BLaER1 (cell line): ENCODE measurements around the gene SLC2A13.
A peak's percentile ranks its signal among the peaks of the same experiment; 100 is the strongest.

Source experiments
- H3K27ac ChIP-seq: shearing (Covaris generic); formaldehyde crosslinking; 2 replicates; pipeline ENCODE4 v1.8.1; 2022
- H3K27me3 ChIP-seq: shearing (Covaris generic); formaldehyde crosslinking; 2 replicates; pipeline ENCODE4 v1.8.1; 2022
- H3K36me3 ChIP-seq: shearing (Covaris generic); formaldehyde crosslinking; 2 replicates; pipeline ENCODE4 v1.8.1; 2022
- H3K4me1 ChIP-seq: shearing (Covaris generic); formaldehyde crosslinking; 2 replicates; pipeline ENCODE4 v1.8.1; 2022
- H3K4me2 ChIP-seq: shearing (Covaris generic); formaldehyde crosslinking; 2 replicates; pipeline ENCODE4 v1.8.1; 2022
- H3K4me3 ChIP-seq: shearing (Covaris generic); formaldehyde crosslinking; 2 replicates; pipeline ENCODE4 v1.8.1; 2022
- H3K9ac ChIP-seq: shearing (Covaris generic); formaldehyde crosslinking; 2 replicates; pipeline ENCODE4 v1.8.1; 2022
- H3K9me3 ChIP-seq: shearing (Covaris generic); formaldehyde crosslinking; 2 replicates; pipeline ENCODE4 v1.8.1; 2022
- H4K20me1 ChIP-seq: shearing (Covaris generic); formaldehyde crosslinking; 2 replicates; pipeline ENCODE4 v1.8.1; 2022
- Cebpa-rat ChIP-seq: shearing (Covaris generic); IDR thresholded peaks from 2 replicates; pipeline ENCODE4 v1.8.1; 2022

Gene SLC2A13

DNA sequence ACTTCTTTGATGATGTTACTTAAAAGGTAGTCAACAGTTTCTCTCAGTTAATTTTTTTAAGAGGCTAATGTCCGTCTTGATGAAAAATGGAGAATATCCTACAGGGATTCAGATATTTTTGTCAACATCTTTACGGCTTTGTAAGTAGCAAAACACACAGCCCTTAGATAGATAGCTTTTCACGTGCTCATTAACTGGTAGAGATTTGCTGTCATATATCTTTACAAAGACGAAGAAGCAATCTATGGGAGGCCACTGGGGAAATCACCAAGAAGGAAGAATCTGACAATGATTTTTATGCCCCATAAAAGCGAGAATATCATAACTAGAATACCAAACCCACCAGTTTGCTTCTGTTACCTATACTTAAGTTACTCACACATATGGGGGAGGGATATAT lies 121.2 kb downstream of the SLC2A13 start:
- H3K9ac ChIP-seq, result no peak overlapping the region
- no peaks in the 10 kb centered on the region for H3K4me1 ChIP-seq
- H3K9me3 ChIP-seq, result no peaks in the 10 kb centered on the region
- no peaks in the 10 kb centered on the region for H3K27me3 ChIP-seq
- no peaks in the 10 kb centered on the region for H4K20me1 ChIP-seq
- H3K4me2 ChIP-seq, result no peak overlapping the region
- H3K4me3 ChIP-seq, result no peak overlapping the region
- no peak for TF ChIP-seq Cebpa-rat
- H3K36me3 ChIP-seq, result no peaks in the 10 kb centered on the region
- no peak overlapping the region for H3K27ac ChIP-seq

DNA sequence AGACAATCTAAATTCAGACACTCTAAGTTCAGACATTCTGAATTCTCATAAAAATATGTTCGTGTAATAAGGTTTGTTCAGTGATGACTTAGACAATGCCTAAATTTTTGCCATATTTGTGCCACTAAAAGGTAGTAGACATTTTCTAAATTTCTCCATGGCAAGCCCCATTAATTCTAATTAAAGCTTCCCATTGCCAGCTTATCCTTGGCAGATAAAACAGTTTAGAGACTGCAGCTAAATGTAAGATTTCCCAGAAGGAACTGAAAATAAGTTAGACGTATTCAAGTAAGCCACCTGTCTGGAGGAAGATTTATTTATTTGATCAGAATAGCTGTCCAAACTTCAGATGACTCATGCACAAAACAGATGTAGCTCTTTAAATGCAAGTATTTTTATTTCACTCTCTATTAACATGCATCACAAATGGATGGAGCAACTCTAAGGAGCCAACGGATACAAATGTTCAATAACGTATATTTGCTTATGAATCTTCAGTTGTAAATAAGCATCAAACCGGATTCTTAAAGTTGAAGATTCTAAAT lies 130.4 kb downstream of the SLC2A13 start:
- Histone ChIP-seq H3K9me3 (no peaks in the 10 kb centered on the region), H3K27ac (no peak overlapping the region), H3K4me3 (no peak overlapping the region), H3K4me2 (no peak overlapping the region), H3K4me1 (no peaks in the 10 kb centered on the region), H3K9ac (no peak overlapping the region), H3K27me3 (no peaks in the 10 kb centered on the region), H4K20me1 (no peaks in the 10 kb centered on the region), H3K36me3 (no peaks in the 10 kb centered on the region)
- TF ChIP-seq Cebpa-rat, result no peak

DNA sequence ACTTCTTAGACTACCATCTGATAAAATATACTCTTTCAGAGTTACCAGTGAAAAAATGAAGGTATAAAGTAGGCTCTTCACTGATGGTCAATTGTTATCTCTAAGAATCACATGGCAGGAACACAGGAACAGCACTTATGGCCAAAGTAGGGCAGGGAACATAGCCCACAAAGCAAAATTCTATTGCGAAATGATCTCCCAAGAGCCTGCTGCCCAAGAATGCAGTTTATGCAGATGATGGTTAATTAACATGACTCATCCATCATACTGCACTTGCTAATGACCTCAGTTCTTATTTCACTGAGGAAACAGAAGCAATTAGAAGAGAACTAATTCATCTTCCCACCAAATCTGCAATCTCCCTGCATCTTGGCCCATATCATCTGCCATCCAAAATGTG lies 133.8 kb downstream of the SLC2A13 start:
- no peaks in the 10 kb centered on the region for H3K4me1 ChIP-seq
- H3K27me3 ChIP-seq, result no peaks in the 10 kb centered on the region
- no peaks in the 10 kb centered on the region for H3K9me3 ChIP-seq
- no peak overlapping the region for H3K27ac ChIP-seq
- no peaks in the 10 kb centered on the region for H4K20me1 ChIP-seq
- no peak overlapping the region for H3K4me3 ChIP-seq
- no peaks in the 10 kb centered on the region for H3K36me3 ChIP-seq
- H3K4me2 ChIP-seq, result no peak overlapping the region
- H3K9ac ChIP-seq, result no peak overlapping the region
- TF ChIP-seq Cebpa-rat, result 0 out of 2 replicates have a peak, but pooled peaks have one; percentile 18

DNA sequence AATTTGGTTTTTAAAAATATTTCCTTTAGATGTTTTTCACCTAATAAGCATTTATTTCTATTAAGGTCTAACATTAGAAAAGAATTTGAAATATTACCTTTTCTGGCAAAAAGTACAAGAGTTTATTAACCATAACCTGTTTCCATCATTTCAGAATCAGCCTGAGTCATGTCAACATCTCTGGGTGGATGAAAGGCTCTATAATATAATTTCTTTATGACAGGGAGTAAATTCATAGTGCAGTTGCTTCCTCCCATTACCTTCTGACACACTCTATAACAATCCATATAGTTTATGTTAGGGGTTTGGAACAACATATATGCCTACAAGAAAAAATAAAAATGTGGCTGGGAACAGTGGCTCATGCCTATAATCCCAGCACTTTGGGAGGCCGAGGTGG lies 134.5 kb downstream of the SLC2A13 start:
- Histone ChIP-seq H3K27ac (no peak overlapping the region), H3K4me1 (no peaks in the 10 kb centered on the region), H3K9ac (no peak overlapping the region), H3K4me3 (no peak overlapping the region), H3K36me3 (no peaks in the 10 kb centered on the region), H4K20me1 (no peaks in the 10 kb centered on the region), H3K27me3 (no peaks in the 10 kb centered on the region), H3K9me3 (no peaks in the 10 kb centered on the region), H3K4me2 (no peak overlapping the region)
- TF ChIP-seq Cebpa-rat, result no peak

DNA sequence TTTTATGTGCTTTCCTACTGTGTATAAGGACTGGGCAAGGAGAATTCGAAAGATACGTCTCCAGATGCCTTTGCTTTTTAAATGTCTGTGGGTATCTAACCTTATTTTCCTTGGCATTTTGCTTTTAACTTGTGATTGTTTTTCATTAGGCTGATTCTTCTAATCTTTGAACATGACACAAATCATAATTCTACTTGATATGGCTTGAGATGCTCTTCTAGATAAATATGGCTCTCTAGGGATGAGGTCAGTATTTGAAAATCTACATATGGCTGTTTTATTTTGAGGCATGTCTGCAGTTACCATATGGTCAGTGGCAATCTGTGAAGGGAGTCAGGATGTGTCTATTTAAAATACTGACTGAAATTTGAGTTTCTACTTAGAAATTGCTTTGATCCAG lies 139.2 kb downstream of the SLC2A13 start:
- Histone ChIP-seq H3K4me3 (no peak overlapping the region), H3K9me3 (no peaks in the 10 kb centered on the region), H3K9ac (no peak overlapping the region), H4K20me1 (no peaks in the 10 kb centered on the region), H3K4me2 (no peak overlapping the region), H3K27ac (no peak overlapping the region), H3K36me3 (no peaks in the 10 kb centered on the region), H3K4me1 (no peaks in the 10 kb centered on the region), H3K27me3 (no peaks in the 10 kb centered on the region)
- TF ChIP-seq Cebpa-rat, result no peak

DNA sequence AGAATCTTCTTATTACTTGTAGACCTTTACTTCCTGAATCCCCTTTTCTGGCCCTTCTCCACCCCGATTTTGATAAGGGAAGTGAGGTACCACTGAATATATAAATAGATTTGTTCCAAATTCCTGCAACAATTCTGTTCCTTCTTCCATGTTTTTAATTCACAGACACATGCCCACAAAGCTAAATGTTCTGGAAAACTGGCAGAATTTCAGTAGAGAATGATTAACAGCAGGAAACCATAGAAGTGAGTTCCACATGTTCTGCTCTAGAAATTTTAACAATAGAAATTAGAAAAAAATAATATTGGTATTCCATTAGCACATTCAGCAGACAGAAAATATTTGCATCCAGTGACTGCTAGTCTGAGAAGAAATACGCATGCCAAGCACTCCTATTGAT lies 139.6 kb downstream of the SLC2A13 start:
- H3K4me2 ChIP-seq, result no peak overlapping the region
- no peaks in the 10 kb centered on the region for H3K27me3 ChIP-seq
- H3K9ac ChIP-seq, result no peak overlapping the region
- H3K4me1 ChIP-seq, result no peaks in the 10 kb centered on the region
- H3K36me3 ChIP-seq, result no peaks in the 10 kb centered on the region
- no peaks in the 10 kb centered on the region for H4K20me1 ChIP-seq
- H3K27ac ChIP-seq, result no peak overlapping the region
- H3K4me3 ChIP-seq, result no peak overlapping the region
- no peaks in the 10 kb centered on the region for H3K9me3 ChIP-seq
- TF ChIP-seq Cebpa-rat, result no peak

DNA sequence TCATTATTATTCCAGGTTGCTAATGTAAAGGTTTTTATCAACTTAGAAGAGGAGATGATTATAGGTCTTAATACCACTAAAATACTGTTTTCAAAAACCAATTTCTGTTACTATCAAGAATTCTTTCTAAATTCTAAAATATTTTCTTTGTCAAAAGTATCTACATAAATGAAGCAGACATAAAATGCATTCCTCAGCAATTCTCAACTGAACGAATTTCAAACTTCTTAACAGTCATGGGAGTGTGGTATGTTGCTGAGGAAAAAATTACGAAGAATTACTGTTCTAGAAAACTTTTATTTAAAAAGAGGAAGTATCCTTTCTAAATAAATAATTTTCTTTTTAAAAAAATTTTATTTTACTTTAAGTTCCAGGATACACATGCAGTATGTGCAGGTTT lies 146.4 kb downstream of the SLC2A13 start:
- no peaks in the 10 kb centered on the region for H3K9me3 ChIP-seq
- H3K36me3 ChIP-seq, result no peaks in the 10 kb centered on the region
- no peaks in the 10 kb centered on the region for H3K27me3 ChIP-seq
- TF ChIP-seq Cebpa-rat, result no peak
- no peaks in the 10 kb centered on the region for H4K20me1 ChIP-seq
- H3K4me3 ChIP-seq, result no peak overlapping the region
- H3K27ac ChIP-seq, result no peak overlapping the region
- no peak overlapping the region for H3K4me2 ChIP-seq
- no peaks in the 10 kb centered on the region for H3K4me1 ChIP-seq
- no peak overlapping the region for H3K9ac ChIP-seq

DNA sequence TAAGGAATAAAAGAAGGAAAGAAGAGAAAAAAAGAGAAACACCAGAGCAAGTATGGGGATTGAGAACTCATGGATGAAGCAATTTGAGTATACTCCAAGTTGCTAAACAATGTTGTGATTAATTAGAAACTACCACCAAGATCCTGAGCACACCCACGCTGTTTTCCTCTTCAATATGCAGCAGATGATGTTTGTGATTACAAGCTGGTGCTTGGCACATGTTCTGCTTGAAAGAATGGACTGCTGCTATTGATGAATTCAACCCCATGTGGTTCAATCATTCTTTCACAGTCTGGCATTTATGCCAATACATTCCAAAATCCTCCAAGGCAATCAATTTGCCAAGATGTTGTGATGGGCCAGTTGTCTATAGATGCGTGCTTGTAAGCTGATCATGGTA lies 146.8 kb downstream of the SLC2A13 start:
- Histone ChIP-seq H4K20me1 (no peaks in the 10 kb centered on the region), H3K4me1 (no peaks in the 10 kb centered on the region), H3K36me3 (no peaks in the 10 kb centered on the region), H3K9ac (no peak overlapping the region), H3K9me3 (no peaks in the 10 kb centered on the region), H3K4me3 (no peak overlapping the region), H3K27ac (no peak overlapping the region), H3K4me2 (no peak overlapping the region), H3K27me3 (no peaks in the 10 kb centered on the region)
- no peak for TF ChIP-seq Cebpa-rat

DNA sequence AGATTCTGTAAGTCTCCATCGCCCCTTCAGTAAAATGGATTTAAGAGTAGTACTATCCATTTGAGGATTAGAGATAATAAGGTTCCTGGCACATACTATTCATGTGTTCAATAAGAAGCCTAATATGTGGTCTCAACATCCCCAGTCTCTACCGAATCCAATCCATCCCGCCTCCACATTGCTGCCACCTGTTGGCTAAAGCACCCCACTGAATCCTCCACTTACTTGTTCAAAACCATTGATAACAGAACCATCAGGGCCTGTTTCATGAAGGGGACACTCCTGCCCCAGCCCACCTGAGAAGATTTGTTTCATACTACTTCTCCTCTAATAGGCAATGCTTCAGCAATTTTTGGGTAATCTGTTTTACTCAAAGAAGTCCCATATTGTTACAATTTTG lies 147.5 kb downstream of the SLC2A13 start:
- Histone ChIP-seq H3K4me1 (no peaks in the 10 kb centered on the region), H3K27me3 (no peaks in the 10 kb centered on the region), H4K20me1 (no peaks in the 10 kb centered on the region), H3K4me2 (no peak overlapping the region), H3K4me3 (no peak overlapping the region), H3K27ac (no peak overlapping the region), H3K36me3 (no peaks in the 10 kb centered on the region), H3K9ac (no peak overlapping the region), H3K9me3 (no peaks in the 10 kb centered on the region)
- no peak for TF ChIP-seq Cebpa-rat

DNA sequence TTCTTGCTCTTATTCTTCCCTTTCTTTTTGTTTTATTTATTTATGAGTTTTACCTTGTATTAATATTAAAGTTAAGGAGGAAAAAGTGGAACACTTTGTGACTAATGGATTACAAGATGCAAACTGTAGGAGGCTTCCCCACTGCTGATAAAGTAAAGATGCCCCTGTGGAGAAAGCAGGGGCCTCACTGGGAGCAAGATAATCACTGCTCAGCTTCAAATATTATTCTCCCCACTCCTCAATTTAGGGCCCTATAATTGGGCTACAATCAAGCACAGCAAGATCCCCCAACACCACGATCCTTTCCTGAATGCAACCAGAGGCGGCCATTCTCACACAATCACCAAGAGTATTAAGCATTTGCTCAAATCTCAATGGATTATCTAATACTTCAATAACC lies 149.2 kb downstream of the SLC2A13 start:
- Histone ChIP-seq H3K9me3 (no peaks in the 10 kb centered on the region), H3K27ac (no peak overlapping the region), H3K27me3 (no peaks in the 10 kb centered on the region), H4K20me1 (no peaks in the 10 kb centered on the region), H3K4me1 (no peaks in the 10 kb centered on the region), H3K36me3 (no peaks in the 10 kb centered on the region), H3K4me2 (no peak overlapping the region), H3K9ac (no peak overlapping the region), H3K4me3 (no peak overlapping the region)
- no peak for TF ChIP-seq Cebpa-rat
